Stimulated activated CD8-positive, alpha-beta memory T cell treated with anti-CD3 and anti-CD28 coated beads, Interleukin-4, amount 100 ng/mL, for 1 hour (primary cell): ENCODE data around the gene TTC7B.

ENCODE experiments used
- DNase-seq, 2 donors: peaks; one replicate each; pipeline ENCODE4 v3.0.0-alpha.2; 2020; ENCODE audit warnings: low read depth in 2 of 2, low spot score in 1 of 2

Gene TTC7B

GRCh38 chr14:90805662-90806540 is 10.3 kb downstream of the TTC7B start:
- no peak for DNase-seq

DNA sequence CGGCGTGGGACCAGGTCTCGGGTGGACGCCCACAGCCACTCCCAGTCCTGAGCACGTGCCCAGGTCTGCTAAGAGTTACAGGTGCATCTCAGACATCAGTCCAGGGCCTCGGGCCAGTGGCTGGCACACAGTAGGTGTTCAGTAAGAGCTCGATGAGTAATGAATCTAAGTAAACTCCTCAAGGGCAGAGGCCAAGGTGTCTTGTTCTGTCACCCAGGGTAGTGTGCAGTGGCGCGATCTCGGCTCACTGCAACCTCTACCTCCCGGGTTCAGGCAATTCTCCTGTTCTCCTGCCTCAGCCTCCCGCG is 11.2 kb downstream of the TTC7B start:
- no peak for DNase-seq

DNA sequence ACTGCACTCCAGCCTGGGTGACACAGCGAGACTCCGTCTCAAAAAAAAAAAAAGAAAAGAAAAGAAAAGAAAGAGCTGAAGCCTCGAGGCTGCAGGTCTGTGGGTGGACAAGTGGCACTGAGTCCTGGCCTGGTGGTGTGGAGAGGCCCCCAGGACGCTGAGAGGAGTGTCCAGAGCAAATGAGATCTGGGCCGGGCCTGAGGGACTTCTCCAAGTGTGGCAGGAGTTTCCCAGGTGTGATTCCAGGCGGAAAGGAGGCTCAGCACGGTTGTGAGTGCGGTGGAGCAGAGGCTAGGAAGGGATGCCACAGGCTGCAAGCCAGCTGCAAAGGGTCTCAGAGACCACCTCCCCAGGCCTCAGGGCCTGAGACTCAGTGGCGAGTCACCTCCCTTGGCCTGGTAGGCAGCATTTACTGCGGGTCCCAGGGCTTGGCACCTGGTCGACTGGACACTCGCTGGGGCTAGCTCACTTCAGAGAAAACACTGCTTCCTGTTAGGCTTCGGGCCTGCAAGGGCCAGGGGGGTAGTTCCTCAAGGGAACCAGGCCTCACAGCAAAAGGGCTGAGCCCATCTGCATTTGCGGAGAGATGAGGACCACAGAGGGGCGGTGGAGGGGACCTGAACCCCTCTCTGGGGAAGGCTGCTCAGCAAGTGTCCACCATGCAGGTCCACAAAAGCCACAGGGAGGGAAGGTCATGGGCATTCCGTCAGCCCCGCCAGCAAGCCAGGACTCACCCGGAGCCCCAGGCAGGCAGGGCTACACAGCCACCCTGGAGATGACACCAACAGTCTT is 11.7 kb downstream of the TTC7B start:
- DNase-seq = no peak

- DNase-seq = no peak
These were observed 13.0 kb downstream of the TTC7B start for GRCh38 chr14:90803249-90803648.

- no peak for DNase-seq
These were observed 16.8 kb downstream of the TTC7B start for GRCh38 chr14:90799420-90799819.

DNA sequence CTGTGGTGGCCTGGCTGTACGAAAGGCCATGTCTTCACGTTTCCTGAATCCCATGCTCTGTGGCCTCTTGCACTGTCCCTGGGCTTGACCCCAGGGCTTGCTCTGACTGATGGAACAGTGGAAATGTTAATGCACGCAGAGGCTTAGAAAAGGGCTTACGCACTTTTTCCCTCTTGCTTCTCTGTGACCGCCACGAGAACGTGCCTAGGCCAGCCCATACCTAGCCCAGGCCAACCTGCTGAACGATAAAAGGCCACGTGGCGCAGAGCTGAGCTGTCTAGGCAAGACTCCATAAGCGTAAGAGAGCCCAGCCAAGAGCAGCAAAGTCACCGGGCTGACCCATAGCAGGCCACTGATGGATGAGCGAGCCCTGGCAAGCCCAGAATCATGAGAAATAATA is 18.3 kb downstream of the TTC7B start:
- no peak for DNase-seq

GRCh38 chr14:90797451-90797850 is 18.8 kb downstream of the TTC7B start:
- DNase-seq = no peak

- no peak for DNase-seq
These were observed 19.9 kb downstream of the TTC7B start for GRCh38 chr14:90796329-90796728.

- DNase-seq = no peak
These were observed 20.5 kb downstream of the TTC7B start for GRCh38 chr14:90795744-90796143.

- DNase-seq = no peak
These were observed 24.7 kb downstream of the TTC7B start for GRCh38 chr14:90791486-90791885.

DNA sequence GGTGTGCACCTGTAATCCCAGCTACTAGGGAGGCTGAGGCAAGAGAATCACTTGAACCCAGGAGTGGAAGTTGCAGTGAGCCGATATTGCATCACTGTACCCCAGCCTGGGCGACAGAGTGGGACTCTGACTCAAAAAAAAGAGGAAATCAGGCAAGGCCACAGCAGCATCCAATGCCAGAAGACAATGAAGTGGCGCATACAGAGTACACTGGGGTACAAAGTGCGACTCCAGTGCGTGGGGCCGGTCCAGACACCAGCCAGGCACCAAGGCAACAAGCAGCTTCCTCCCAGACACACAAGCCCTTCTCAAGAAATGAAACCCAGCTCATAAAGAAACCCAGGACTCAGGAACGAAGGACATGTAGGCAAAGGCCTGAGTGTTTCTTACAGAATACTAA is 28.2 kb downstream of the TTC7B start:
- DNase-seq = no peak

DNA sequence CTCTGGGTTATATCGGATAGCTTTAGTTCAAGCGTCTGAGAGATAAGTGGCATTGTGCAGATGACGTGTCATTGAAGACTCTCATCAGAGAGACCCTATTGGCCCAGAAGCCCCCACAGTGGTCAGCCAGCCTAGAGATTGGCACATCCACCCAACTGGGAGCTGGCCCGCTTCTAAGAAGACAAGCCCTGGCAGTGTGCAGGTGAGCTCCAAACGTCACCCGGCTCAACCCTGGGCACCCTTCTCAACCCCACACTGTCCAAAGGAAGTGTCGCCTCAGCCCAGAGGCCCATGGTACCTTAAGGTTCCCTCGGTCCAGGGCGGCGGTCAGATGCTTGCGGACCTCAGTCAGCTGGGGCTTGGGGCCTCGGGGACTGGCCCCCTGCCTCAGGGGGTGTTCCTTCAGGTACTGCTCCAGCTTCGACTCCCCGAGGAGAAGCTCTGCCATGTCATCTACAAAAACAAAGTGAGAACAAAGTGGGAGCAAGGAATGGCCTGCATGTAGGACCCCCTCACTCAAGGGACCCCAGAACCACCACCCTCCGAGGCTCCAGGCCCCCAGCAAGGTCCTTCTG is 30.3 kb downstream of the TTC7B start:
- DNase-seq = no peak

DNA sequence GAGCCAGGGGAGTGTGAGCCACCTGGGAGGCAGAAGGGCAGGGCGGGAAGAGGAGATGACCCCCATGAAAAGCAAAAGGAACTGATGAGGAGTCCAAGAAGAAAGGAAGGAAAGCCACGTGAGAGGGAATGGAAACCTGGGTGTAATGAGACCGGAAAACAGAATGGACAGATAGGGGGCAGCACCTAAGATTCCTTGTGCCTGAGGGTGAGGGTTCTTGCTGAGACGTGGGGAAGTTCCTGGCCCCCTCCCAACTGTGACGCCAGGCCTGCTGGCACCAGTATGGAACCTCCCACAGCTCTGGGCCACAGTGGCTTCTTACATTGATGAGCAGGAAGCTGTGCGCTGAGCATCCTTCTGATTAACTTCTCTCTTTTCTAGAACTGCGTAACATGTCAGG is 30.8 kb downstream of the TTC7B start:
- no peak for DNase-seq

DNA sequence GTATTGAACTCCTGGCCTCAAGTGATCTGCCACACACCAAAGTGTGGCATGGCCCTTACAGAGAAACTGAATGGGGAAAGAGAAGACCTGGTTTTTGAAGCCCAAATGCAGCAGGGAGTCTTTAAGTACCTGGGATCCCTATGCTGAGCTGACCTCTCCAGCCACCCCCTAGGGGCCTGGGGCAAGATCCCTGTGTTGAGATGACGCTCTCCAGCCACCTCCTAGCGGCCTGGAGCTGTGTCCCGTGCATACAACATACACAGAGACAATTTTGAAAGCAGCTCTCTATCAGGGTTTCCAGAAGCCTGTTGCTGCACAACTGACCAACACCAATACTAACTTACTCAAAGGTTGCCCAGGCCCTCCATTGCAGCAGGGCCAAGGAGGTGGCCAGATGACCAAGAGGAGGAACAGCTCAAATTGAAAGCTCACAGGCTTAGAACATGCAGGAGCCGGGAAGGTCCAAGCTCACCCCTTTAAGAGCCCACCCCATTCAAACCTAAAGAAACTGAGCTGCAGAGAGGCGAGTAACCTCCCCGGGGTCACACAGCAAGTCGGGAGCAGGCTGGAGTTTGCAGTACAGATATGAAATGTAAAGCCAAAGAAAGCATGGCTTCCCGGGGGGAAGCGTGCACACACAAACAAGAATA is 31.5 kb downstream of the TTC7B start:
- DNase-seq = no peak

DNA sequence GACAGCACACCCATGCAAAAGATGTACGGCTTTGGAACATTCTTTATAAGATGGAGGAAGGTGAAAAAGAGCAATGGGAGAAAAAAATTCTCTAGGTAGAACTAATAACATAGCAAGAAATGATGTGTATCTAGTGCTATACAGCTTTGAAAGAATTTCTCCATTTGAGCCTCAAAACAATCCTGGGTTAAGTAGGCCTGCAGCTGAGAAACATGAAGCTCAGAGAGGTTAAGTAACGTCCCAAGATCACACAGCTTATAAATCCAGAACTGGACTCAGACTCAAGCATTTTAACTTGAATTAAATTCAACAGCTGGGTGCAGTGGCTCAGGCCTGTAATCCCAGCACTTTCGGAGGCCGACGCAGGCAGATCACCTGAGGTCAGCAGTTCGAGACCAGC is 32.9 kb downstream of the TTC7B start:
- no peak for DNase-seq

- no peak for DNase-seq
These were observed 33.3 kb downstream of the TTC7B start for GRCh38 chr14:90782892-90783291.

GRCh38 chr14:90781876-90782275 is 34.4 kb downstream of the TTC7B start:
- DNase-seq = no peak

- DNase-seq = no peak
These were observed 34.9 kb downstream of the TTC7B start for GRCh38 chr14:90781344-90781761.

DNA sequence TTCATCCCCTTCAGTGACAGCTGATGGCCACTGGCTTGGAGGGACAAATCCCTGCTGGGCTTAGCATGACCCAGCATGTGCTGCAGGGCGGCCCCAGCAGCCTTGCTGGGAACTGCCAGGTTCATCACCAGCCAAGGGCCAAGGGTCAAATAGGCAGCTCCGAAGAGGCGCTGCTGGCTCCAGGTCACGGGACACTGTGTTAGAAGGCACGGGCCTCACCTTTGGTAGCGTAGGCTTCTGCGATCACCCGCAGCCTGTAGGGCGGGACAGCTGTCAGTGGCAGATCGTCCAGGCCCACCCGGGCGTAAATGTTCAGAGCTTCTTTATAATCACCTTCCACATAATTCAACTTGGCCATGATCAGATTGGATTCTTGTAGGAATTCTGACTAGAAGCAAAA is 35.7 kb downstream of the TTC7B start:
- no peak for DNase-seq

DNA sequence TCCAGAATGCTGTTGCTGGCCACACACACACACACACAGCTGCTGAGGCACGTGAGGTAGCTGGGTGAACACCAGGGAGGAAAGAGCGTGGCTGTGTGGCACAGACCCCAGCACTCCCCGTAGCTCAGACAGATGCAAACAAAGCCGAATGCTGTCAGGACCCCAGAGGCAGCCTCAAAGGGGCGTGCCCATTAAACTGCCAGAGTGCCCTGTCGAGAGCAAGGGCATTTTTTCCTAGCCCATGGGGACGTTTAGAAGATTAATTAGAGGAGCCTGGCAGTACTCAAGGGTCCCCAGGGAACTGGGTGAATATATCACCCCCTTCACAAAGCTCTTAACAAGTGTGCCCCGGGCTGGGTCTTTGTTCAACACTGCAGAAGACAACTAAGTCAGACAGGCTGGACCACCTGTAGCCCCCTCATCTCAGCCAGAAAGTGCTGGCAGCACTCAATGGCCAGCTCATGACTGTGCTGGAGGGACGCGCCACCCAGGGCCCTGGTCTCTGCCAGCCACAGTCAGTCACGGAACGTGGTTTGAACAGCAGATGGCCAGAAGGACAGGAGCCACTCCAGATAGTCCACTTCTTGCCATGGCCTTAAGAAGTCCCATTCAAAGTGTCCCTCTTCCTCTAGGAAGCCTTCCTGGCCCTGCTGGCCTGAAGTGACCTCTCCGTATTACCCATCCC is 37.5 kb downstream of the TTC7B start:
- DNase-seq = no peak

- no peak for DNase-seq
These were observed 38.3 kb downstream of the TTC7B start for GRCh38 chr14:90777830-90778485.
